ENCODE data around the gene UAP1L1. TPM values are rescaled to one million over a fixed set of nuclear protein-coding genes. Genes with fewer than 3 reads are reported as not detected.

The UAP1L1 gene
- total and polyA plus RNA-seq, 2 of the 4 experiments (the other 2 are of a cell fraction), result 2.3 to 9.8 TPM

DNA sequence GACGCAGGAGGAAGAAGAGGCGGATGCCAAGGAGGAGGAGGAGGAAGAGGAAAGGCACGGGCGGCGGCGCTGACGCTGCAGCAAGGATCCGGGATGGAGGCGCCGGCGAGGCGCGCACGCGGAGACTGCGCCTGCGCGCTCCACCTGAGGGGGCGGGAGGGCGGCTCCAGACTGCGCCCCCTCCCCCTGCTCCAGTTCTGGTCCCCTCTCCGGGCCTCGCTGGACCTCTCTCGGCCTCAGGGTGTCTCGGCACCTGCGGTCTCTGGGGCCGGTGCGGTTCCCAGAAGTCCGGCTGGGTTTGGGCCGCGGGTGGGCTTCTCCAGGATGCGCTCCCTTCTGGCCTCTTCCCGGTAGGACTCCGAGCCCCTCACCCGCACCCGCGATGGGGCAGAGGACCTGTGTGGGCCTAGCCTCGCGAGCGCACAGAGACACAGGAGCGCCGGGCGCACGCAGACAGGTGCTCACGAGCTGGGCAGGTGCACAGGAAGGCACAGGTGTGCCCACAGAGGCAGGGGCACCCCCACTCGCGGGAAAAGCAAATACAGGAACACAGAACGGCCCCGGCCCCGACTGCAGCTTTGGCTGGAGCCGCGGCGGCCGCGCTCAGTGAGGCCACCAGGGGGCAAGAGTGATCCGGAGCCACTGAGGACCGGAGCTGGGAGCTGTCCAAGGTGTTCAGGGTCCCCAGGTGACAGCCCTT is 31.1 kb upstream of the UAP1L1 start, which contains the start of gene NPDC1:
NPDC1 (minus strand) TSS at position 90 of the 700 bp plus-strand sequence. CDS start 188 bp downstream, outside the sequence.
- intact Hi-C loops (cut with micrococcal nuclease) (loop anchor here (1.0 to 2.0 kb wide), 2 partner anchors 21 to 181 kb away; partner anchors contain the start of gene RNF224), in situ Hi-C loops (cut with MboI; ENCODE audit: low sequenced_read_pairs) (no loop called here), dilution Hi-C loops (cut with HindIII; ENCODE audit: low sequenced_read_pairs, unreplicated experiment) (no loop called here)
- Histone ChIP-seq H3K27me3 (ENCODE audit: control insufficient read depth, insufficient read depth, low read length) (peaks cover 32% of the 10 kb centered on the region), H2AK9ac (replicated peaks; ENCODE audit: low read depth, low read length, poor library complexity) (peak within 1 kb of the TSS; percentile 93), H3K23ac (ENCODE audit: low read depth, low read length) (no peak within 1 kb of the TSS), H2BK20ac (ENCODE audit: low read depth, low read length) (no peak within 1 kb of the TSS), H3K9me1 (ENCODE audit: insufficient read depth, low read length) (no peaks in the 10 kb centered on the region), H3K27ac (ENCODE audit: insufficient read depth, low read length) (no peak within 1 kb of the TSS; the same call in 1 of the 2 replicates), H3K79me1 (ENCODE audit: low read depth in 1 of 2, low read length in 2 of 2) (peaks cover 5 to 16% of the 10 kb centered on the region in 2 experiments; a peak in 3 of 4 replicates), H3K4me2 (ENCODE audit: low read depth, low read length) (peak within 1 kb of the TSS; percentile 96), H3K9ac (ENCODE audit: low read depth, low read length) (peak within 1 kb of the TSS; percentile 50), H2BK15ac (ENCODE audit: low read depth, low read length) (no peak within 1 kb of the TSS), H3K14ac (replicated peaks; ENCODE audit: low read depth, low read length) (peak within 1 kb of the TSS; percentile 8; the same call in 1 of the 2 replicates), H3K36me3 (ENCODE audit: control insufficient read depth, insufficient read depth, low read length) (no peaks in the 10 kb centered on the region), H4K20me1 (ENCODE audit: insufficient read depth, low read length) (peaks cover 28% of the 10 kb centered on the region), H4K91ac (ENCODE audit: insufficient read depth, low read depth, low read length) (peak within 1 kb of the TSS; percentile 69; the same call in 1 of the 2 replicates), H2AFZ (replicated peaks; ENCODE audit: low read length, poor library complexity) (peak within 1 kb of the TSS; percentile 97), H2BK120ac (ENCODE audit: low read depth, low read length) (no peak within 1 kb of the TSS), H4K8ac (ENCODE audit: low read depth in 2 of 2, low read length in 2 of 2) (no peak within 1 kb of the TSS; a peak in 1 of 4 replicates), H2AK5ac (ENCODE audit: low read depth, low read length) (peak within 1 kb of the TSS; percentile 38; the same call in 1 of the 2 replicates), H3K9me3 (ENCODE audit: control insufficient read depth, insufficient read depth, low read length) (no peaks in the 10 kb centered on the region), H2BK5ac (ENCODE audit: low read depth, low read length, poor library complexity, severe bottlenecking) (no peak within 1 kb of the TSS), H3K56ac (ENCODE audit: extremely low read depth, insufficient read depth, low read length) (no peak within 1 kb of the TSS), H3K18ac (ENCODE audit: low read depth, low read length) (no peak within 1 kb of the TSS), H4K5ac (ENCODE audit: low read depth, low read length) (no peak within 1 kb of the TSS), H3K4me1 (ENCODE audit: control insufficient read depth, insufficient read depth, low read length) (peaks cover 11% of the 10 kb centered on the region), H3K4ac (ENCODE audit: low read depth, low read length) (0 out of 2 replicates have a peak within 1 kb of the TSS, but pooled peaks have one; percentile 45), H3K4me3 (ENCODE audit: insufficient read depth, low read depth, low read length) (peak within 1 kb of the TSS; percentile 63)
- BruUV-seq (replicated peaks), result no TSS peak
- 1% methylated on average over 50 of the region's 57 CpGs; no CpG with 5 or more reads in 1 of the 2 experiments for WGBS, 2 experiments (ENCODE audit: extremely low coverage in 2 of 2, insufficient read length in 1 of 2)
- ChIA-PET CTCF (interaction anchor here (0.5 to 1.8 kb wide), 15 partner anchors 9 to 480 kb away, joined by 3 to 17 read pairs (median 5); partner anchors contain the start of genes MAN1B1 and UAP1L1), POLR2A (ENCODE audit: unreplicated experiment) (no interaction called here)
- ATAC-seq (ENCODE audit: low read depth), result peak; percentile 76
- TF ChIP-seq, protein P1, sequence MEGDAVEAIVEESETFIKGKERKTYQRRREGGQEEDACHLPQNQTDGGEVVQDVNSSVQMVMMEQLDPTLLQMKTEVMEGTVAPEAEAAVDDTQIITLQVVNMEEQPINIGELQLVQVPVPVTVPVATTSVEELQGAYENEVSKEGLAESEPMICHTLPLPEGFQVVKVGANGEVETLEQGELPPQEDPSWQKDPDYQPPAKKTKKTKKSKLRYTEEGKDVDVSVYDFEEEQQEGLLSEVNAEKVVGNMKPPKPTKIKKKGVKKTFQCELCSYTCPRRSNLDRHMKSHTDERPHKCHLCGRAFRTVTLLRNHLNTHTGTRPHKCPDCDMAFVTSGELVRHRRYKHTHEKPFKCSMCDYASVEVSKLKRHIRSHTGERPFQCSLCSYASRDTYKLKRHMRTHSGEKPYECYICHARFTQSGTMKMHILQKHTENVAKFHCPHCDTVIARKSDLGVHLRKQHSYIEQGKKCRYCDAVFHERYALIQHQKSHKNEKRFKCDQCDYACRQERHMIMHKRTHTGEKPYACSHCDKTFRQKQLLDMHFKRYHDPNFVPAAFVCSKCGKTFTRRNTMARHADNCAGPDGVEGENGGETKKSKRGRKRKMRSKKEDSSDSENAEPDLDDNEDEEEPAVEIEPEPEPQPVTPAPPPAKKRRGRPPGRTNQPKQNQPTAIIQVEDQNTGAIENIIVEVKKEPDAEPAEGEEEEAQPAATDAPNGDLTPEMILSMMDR (conservative IDR thresholded peaks at IDR 0.05; ENCODE audit: low read depth, low read length), result peak; percentile 89
- TF ChIP-seq RAD21 (IDR thresholded peaks at IDR 0.05; ENCODE audit: low read length) (peak; percentile 74), RCOR1 (IDR thresholded peaks at IDR 0.05; ENCODE audit: insufficient replicate concordance, low read length) (peak; percentile 61), SMC3 (IDR thresholded peaks at IDR 0.05; ENCODE audit: low read depth, low read length) (peak; percentile 66), MXI1 (IDR thresholded peaks at IDR 0.05; ENCODE audit: borderline replicate concordance, low read depth, low read length) (0 out of 2 replicates have a peak, but pooled peaks have one; percentile 34), MAZ (IDR thresholded peaks at IDR 0.05; ENCODE audit: borderline replicate concordance, low read depth, low read length) (no peak), BHLHE40 (IDR thresholded peaks at IDR 0.05; ENCODE audit: low read depth, low read length) (no peak; the same call in 1 of the 2 replicates)
- peak; percentile 61 for DNase-seq
